Bronchial epithelial cell (primary cell): ENCODE data around the gene CEP112. TPM values are rescaled to one million over a fixed set of nuclear protein-coding genes. Genes with fewer than 3 reads are reported as not detected.
A peak's percentile ranks its signal among the peaks of the same experiment; 100 is the strongest.

Experiments
- DNase-seq: peaks from one replicate; pipeline ENCODE4 v3.0.0-alpha.2; 2010; ENCODE audit warnings: low read depth
- FAIRE-seq: peaks from 2 replicates; lab custom pipeline; 2011; peaks lifted over from hg19 to GRCh38; lab: Jason Lieb, UNC
- H3K27me3 ChIP-seq: 2 replicates; pipeline ENCODE4 v1.5.1; 2011; ENCODE audit warnings: low read length; ENCODE audit not compliant: control insufficient read depth, insufficient read depth
- H3K36me3 ChIP-seq: 2 replicates; pipeline ENCODE4 v1.5.1; 2011; ENCODE audit warnings: low read length; ENCODE audit not compliant: control insufficient read depth, insufficient read depth
- H3K4me3 ChIP-seq: 2 replicates; pipeline ENCODE4 v1.5.1; 2011; ENCODE audit warnings: mild to moderate bottlenecking, low read depth, low read length, control low read depth
- CTCF ChIP-seq: IDR thresholded peaks from 2 replicates; pipeline ENCODE4 v1.5.1; 2011; ENCODE audit warnings: mild to moderate bottlenecking, moderate library complexity, low read length, control low read depth, inconsistent platforms; ENCODE audit not compliant: insufficient read depth, severe bottlenecking
- total RNA-seq: library from RNA; depleted of rRNA; stranded (reverse); fragments of >200 nt; gene quantifications from 2 replicates; pipeline ENCODE4 v1.2.1, GENCODE V29; 2014

CEP112 gene
- total RNA-seq, 1 donor from 2014 or later, result 2.4 TPM

GRCh38 chr17:65956814-65957213, 235.1 kb downstream of the CEP112 start:
- no peak overlapping the region for H3K4me3 ChIP-seq
- no peaks in the 10 kb centered on the region for H3K36me3 ChIP-seq
- no peak for FAIRE-seq
- peak; percentile 77 for DNase-seq
- H3K27me3 ChIP-seq, result no peaks in the 10 kb centered on the region
- TF ChIP-seq CTCF, result no peak

- FAIRE-seq (no peak), DNase-seq (no peak)
- Histone ChIP-seq H3K36me3 (no peaks in the 10 kb centered on the region), H3K27me3 (no peaks in the 10 kb centered on the region), H3K4me3 (no peak overlapping the region)
- TF ChIP-seq CTCF, result no peak
These were observed 237.8 kb downstream of the CEP112 start for GRCh38 chr17:65954148-65954449.

- TF ChIP-seq CTCF, result no peak
- DNase-seq, result no peak
- no peak for FAIRE-seq
- Histone ChIP-seq H3K4me3 (no peak overlapping the region), H3K36me3 (no peaks in the 10 kb centered on the region), H3K27me3 (no peaks in the 10 kb centered on the region)
These were observed 238.4 kb downstream of the CEP112 start for GRCh38 chr17:65953316-65954147.

- Histone ChIP-seq H3K36me3 (no peaks in the 10 kb centered on the region), H3K27me3 (no peaks in the 10 kb centered on the region), H3K4me3 (no peak overlapping the region)
- no peak for TF ChIP-seq CTCF
- no peak for FAIRE-seq
- DNase-seq, result peak; percentile 35
These were observed 239.3 kb downstream of the CEP112 start for GRCh38 chr17:65952586-65952985.

- Histone ChIP-seq H3K36me3 (no peaks in the 10 kb centered on the region), H3K4me3 (no peak overlapping the region), H3K27me3 (no peaks in the 10 kb centered on the region)
- TF ChIP-seq CTCF, result no peak
- DNase-seq, result no peak
- FAIRE-seq, result no peak
These were observed 239.9 kb downstream of the CEP112 start for GRCh38 chr17:65952015-65952414.

- no peak for FAIRE-seq
- Histone ChIP-seq H3K36me3 (no peaks in the 10 kb centered on the region), H3K27me3 (no peaks in the 10 kb centered on the region), H3K4me3 (no peak overlapping the region)
- TF ChIP-seq CTCF, result no peak
- DNase-seq, result peak; percentile 22
These were observed 244.1 kb downstream of the CEP112 start for GRCh38 chr17:65947831-65948230.
